ENCODE data around the gene BRSK2.
"Not testable (repeated sequence)": the region's sequence is repeated elsewhere in the genome, so short reads cannot be mapped to it uniquely, and the experiment has no call there.

The BRSK2 gene

DNA sequence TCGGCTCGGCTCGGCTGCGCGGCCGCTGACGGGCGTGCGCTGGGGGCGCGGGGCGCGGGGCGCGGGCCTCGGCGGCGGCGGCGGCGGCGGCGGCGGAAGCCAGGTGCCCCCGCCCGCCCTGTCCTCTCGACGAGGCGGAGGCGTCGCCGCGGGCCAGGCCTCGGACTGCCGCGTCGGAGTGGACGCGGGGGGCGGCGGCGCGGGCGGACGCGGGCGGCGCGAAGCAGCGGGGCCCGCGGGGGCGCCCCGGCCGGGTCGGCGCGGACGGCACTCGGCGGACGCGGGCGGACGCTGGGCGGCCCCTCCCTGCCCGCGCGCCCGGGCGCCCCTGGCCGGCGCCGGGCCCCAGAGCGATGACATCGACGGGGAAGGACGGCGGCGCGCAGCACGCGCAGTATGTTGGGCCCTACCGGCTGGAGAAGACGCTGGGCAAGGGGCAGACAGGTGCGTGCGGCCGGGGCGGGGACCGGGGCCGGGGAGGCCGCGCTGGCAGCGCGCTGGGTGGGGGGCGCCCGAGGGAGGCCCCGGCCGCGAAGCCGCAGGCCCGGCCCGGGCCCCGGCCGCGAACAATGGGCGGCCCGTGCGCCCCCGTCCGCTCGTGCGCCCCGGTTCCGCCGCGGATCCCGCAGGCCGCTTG, at the start of gene BRSK2:
Gene BRSK2, plus strand, starts transcription at position 3 of the 637 bp plus-strand sequence. Its CDS starts 351 bp downstream, at position 354.
- DNase-seq, result peak; percentile 23

DNA sequence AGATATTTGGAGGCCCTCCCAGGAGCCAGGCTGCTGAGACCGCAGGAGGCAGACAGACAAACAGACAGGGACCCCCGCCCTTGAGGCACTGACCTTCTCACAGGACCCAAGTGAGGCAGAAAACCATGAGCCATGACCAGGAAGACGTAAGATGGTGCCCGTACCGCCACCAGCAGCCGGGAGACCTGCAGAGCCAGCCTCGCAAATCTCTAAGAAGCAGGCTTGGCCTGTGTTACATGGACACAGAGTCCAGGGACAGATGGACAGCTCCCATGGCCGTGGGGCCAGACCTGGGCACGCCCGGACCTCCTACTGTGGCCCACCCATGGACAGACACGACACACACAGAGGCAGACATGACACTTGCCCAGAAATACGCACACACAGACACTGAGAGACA, 49.6 kb upstream of the BRSK2 start:
- DNase-seq, result no peak

DNA sequence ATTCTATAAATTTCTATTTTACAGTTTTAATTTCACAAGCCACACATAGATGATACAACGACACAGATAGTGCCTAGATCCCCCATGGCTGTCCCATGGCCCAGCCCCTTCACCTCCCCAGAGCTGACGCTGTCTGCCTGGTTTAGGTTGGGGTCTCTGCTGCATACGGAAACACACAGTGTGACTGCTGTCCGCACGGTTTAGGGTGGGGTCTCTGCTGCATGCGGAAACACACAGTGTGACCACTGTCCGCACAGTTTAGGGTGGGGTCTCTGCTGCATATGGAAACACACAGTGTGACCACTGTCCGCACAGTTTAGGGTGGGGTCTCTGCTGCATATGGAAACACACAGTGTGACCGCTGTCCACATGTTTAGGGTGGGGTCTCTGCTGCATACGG, 48.5 kb upstream of the BRSK2 start:
- not testable (repeated sequence) for DNase-seq

- peak; percentile 22 for DNase-seq
Measured at GRCh38 chr11:1341928-1342524, 47.7 kb upstream of the BRSK2 start.

DNA sequence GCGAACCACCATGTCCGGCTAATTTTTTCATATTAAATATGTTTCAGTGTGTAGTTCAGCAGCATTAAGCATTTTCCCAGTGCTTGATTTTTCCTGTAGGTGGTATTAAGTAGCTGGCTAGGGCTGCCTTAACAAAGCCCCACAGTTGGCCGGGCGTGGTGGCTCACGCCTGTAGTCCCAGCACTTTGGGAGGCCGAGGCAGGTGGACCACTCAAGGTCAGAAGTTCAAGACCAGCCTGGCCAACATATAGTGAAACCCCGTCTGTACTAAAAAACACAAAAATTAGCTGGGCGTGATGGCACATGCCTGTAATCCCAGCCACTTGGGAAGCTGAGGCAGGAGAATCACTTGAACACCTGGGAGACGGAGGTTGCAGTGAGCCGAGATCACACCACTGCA, 46.8 kb upstream of the BRSK2 start:
- no peak for DNase-seq

- DNase-seq, result no peak
Measured at GRCh38 chr11:1343391-1344055, 46.2 kb upstream of the BRSK2 start.

- DNase-seq, result no peak
Measured at GRCh38 chr11:1344056-1344635, 45.6 kb upstream of the BRSK2 start.

- DNase-seq, result no peak
Measured at GRCh38 chr11:1345737-1346513, 43.8 kb upstream of the BRSK2 start.

DNA sequence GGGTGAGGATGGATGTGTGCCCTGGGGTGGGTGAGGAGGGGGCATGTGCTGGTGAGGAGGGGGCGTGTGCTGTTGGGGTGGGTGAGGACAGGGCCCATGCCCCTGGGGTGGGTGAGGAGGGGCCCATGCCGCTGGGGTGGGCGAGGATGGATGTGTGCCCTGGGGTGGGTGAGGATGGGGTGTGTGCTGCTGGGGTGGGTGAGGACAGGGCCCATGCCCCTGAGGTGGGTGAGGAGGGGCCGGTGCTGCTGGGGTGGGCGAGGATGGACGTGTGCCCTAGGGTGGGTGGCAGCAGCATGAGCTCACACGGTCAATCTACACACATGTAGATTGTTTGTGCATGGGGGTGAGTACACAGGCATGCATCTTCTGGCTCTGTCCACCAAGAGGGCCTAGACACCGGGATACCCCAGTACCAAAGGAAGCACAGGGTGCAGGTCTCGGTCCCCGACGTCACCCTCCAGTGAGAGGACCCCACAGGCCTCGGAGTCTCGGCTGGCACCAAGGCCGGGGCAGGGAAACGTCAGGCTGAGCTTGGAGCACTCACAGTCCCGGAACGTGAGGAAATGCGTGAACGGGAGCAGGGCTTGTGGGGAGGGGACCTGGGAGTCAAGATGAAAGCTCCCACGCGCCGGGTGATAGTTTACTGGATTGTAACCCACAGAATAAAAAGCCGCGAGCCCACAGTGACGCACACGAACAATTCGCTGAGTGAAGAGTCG, 42.9 kb upstream of the BRSK2 start:
- no peak for DNase-seq

GRCh38 chr11:1347411-1347999, 42.2 kb upstream of the BRSK2 start:
- not testable (repeated sequence) for DNase-seq

DNA sequence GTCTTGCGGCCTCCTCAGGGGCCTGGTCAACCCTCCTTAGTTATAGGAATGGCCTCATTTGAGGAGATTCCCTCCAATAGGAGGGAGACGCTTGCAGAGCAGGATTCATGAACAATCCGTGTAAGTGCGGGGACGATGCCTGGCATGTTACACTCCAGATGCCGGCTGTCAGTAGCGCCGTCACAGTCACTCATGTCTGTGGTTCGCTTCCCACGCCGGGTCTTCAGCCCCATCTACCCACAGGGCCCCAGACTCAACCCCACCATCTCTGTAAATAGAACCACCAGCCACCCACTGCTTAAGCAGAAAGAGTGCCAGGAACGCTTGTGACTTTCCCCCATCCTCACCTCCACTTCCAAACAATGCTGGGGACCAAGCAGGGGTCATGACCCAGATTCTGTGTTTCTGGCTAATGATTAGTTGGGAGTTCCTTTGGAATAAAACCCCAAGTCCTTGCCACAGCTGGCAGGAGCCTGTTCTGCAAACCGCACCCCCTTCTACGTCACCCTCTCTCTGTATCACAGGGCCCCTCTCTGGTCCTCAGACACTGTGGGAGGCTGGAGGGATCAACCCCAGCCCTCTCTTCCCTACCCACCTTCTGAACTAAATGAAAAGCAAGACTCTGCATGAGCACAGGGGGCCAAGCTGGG, 41.5 kb upstream of the BRSK2 start:
- DNase-seq, result no peak

GRCh38 chr11:1348796-1349326, 40.9 kb upstream of the BRSK2 start:
- DNase-seq, result no peak

- DNase-seq, result no peak
Measured at GRCh38 chr11:1349327-1350041, 40.2 kb upstream of the BRSK2 start.

DNA sequence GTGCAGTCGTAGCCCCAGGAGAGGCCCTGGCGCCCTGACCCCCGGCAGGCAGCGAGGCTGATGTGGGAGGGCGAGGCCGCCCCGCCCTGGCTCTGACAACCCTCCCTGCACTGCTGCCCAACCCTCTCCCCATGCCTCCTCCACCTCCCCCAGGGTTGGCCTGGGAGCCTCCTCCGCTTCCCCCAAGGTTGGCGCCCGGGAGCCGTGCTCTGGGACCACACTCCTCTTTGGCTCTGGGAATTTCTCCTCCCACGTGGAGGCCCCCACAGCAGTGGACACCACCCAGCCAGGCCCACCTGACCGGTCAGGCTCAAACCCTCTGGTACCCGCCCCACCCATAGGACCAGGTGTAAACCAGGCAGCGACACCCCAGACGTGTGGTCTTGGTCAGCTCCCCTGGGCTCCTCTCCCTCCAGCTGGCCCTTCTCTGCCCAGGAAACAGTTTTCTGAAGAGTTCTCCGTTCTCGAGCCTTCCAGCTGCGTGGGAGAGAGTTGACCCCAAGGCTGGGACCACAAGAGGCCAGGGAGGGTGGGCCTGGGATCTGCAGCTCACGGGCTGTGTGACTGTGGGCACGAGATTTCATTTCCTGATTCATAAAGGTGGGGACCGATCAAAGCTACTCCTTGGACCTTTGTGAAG, 39.5 kb upstream of the BRSK2 start:
- DNase-seq, result no peak

DNA sequence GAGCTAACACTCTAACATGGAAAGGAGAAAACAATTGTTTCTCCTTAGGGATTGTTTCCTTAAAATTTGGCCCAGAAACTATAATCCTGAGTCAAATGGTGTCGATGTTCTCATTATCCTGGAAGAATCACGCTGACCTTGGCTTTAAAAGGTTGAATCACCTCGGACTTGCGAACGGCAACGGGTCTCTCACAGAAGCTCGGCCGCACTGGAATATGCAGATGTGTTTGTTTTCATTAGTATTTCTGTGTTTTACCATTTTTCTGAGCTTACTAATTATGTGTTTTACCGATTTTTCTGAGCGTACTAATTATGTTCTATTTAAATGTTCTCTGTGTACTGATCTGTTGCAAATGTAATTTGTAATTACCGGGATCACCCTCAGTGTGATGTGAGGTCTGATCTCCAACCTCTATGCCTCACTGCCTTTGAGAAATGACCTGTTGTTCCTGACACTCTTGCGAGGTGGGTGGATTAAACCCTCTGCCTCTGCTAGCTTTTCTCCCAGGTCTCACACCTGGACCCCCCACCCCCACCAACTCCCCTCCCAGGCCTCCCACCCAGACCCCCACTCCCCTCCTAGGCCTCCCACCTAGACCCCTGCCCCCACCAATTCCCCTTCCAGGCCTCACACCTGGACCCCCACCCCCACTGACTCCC, 38.3 kb upstream of the BRSK2 start:
- peak; percentile 53 for DNase-seq

DNA sequence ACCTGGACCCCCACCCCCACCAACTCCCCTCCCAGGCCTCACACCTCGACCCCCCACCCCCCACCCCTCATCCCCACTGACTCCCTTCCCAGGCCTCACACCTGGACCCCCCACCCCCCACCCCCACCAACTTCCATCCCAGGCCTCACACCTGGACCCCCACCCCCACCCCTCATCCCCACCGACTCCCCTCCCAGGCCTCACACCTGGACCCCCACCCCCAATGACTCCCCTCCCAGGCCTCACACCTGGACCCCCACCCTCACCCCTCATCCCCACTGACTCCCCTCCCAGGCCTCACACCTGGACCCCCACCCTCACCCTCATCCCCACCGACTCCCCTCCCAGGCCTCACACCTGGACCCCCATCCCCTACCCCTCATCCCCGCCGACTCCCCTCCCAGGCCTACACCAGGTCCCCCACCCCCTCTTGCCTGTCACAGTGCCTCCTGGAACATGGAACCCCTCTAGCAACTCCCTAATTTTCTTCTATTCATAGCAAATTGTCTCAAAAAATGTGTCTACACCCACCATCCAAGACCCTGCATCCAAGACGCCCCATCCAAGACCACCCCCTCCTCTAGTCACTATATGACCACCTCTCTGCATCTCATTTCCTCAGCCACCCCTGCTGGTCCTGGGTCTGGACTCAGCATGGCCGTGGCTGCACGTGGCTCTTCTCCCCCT, 36.9 kb upstream of the BRSK2 start:
- no peak for DNase-seq

GRCh38 chr11:1353383-1354124, 36.2 kb upstream of the BRSK2 start:
- DNase-seq, result peak; percentile 19
